Left lung (tissue), 10 donors: ENCODE data around the gene UBE2I. TPM values are rescaled to one million over a fixed set of nuclear protein-coding genes. Genes with fewer than 3 reads are reported as not detected.
A peak's percentile ranks its signal among the peaks of the same experiment; 100 is the strongest.
"Not testable (repeated sequence)": the region's sequence is repeated elsewhere in the genome, so short reads cannot be mapped to it uniquely, and the experiment has no call there.

Experiments used
- ATAC-seq: fragments of 200-7000 bp; cut with Tn5 transposase; one replicate; pipeline ENCODE4 v1.9.1; 2020; ENCODE audit warnings: moderate library complexity
- DNase-seq, 4 donors: peaks; one replicate each; pipeline ENCODE4 v3.0.0-alpha.2; 2013 to 2020
- H3K27ac ChIP-seq, 2 donors: fragments of 200-600 bp; sonication (generic) in 1 of 2; one replicate each; pipeline versions ENCODE4 v1.5.0 to v1.8.0; 2020 to 2021
- H3K27me3 ChIP-seq, 2 donors: fragments of 200-600 bp; sonication (generic) in 1 of 2; one replicate each; pipeline versions ENCODE4 v1.5.0 to v1.8.0; 2020 to 2021
- H3K36me3 ChIP-seq, 2 donors: fragments of 200-600 bp; sonication (generic) in 1 of 2; one replicate each; pipeline versions ENCODE4 v1.5.0 to v1.8.0; 2020 to 2021
- H3K4me1 ChIP-seq, 2 donors: fragments of 200-600 bp; one replicate each; pipeline ENCODE4 v1.8.0; 2021
- H3K4me3 ChIP-seq, 2 donors: fragments of 200-600 bp; sonication (generic) in 1 of 2; one replicate each; pipeline versions ENCODE4 v1.5.0 to v1.8.0; 2020 to 2021; ENCODE audit warnings: mild to moderate bottlenecking in 1 of 2
- H3K9me3 ChIP-seq, 2 donors: fragments of 200-600 bp; sonication (generic) in 1 of 2; one replicate each; pipeline versions ENCODE4 v1.5.0 to v1.8.0; 2020 to 2021
- CTCF ChIP-seq, 2 donors: fragments of 200-600 bp; sonication (generic) in 1 of 2; IDR thresholded peaks; one replicate each; pipeline versions ENCODE4 v1.5.0 to v1.8.0; 2021; ENCODE audit warnings: antibody characterized with exemption in 2 of 2
- intact Hi-C, 2 donors: fragments of 100-400 bp; cut with DNase I; formaldehyde crosslinking; loops; one replicate each; pipeline versions ENCODE4 v1.11.2 to v1.14.2; 2022
- polyA plus RNA-seq, 6 donors: library from polyadenylated mRNA; unstranded; fragments of 120-200 nt; gene quantifications; one replicate each; pipeline ENCODE4 v1.2.1, GENCODE V29; 2013; ENCODE audit not compliant: insufficient read length in 6 of 6
- total RNA-seq, 2 donors: library from RNA; stranded (reverse); fragmentation: NEBNext Ultra II Directional; extraction: Animal tissue kit (Norgen Biotek cat#: 25700); gene quantifications; one replicate each; pipeline ENCODE4 v1.2.1, GENCODE V29; 2021
- donor health status: DM: no; HTN: yes; CAD: no.
- donor health status: DM: no; HTN: no; CAD: no.

The UBE2I gene
- total and polyA plus RNA-seq, 8 donors = 89.0 to 188 (median 142) TPM

- H3K27ac ChIP-seq = no peak overlapping the region
- no peaks in the 10 kb centered on the region for H3K36me3 ChIP-seq
- DNase-seq = no peak
- no peaks in the 10 kb centered on the region for H3K4me1 ChIP-seq
- intact Hi-C loops = no loop called here
- H3K9me3 ChIP-seq = no peaks in the 10 kb centered on the region
- no peak for TF ChIP-seq CTCF (IDR thresholded peaks at IDR 0.05)
- no peak overlapping the region for H3K4me3 ChIP-seq
- ATAC-seq = no peak
- peaks cover 13 to 80% of the 10 kb centered on the region in 2 donors for H3K27me3 ChIP-seq
Observed at GRCh38 chr16:1293921-1294656, 15.3 kb upstream of the UBE2I start.

GRCh38 chr16:1295465-1295864 lies 14.0 kb upstream of the UBE2I start:
- ATAC-seq (no peak), DNase-seq (no peak)
- intact Hi-C loops = no loop called here
- H3K4me3 ChIP-seq = no peak overlapping the region
- H3K27me3 ChIP-seq = peaks cover 2 to 80% of the 10 kb centered on the region in 2 donors
- peaks cover 0 to under 1% of the 10 kb centered on the region in 2 donors for H3K4me1 ChIP-seq
- no peaks in the 10 kb centered on the region for H3K9me3 ChIP-seq
- no peak overlapping the region for H3K27ac ChIP-seq
- no peak for TF ChIP-seq CTCF (IDR thresholded peaks at IDR 0.05)
- no peaks in the 10 kb centered on the region for H3K36me3 ChIP-seq

DNA sequence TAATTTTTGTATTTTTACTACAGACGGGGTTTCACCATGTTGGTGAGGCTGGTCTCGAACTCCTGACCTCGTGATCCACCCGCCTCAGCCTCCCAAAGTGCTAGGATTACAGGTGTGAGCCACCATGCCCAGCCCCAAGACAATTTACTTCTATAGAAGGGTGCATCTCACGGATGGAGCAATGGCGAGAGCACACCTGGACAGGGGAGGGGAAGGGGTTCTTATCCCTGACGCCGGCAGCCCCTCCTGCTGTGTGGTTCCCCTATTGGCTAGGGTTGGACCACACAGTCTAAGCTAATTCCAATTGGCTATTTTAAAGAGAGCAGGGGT lies 12.8 kb upstream of the UBE2I start:
- H3K36me3 ChIP-seq, ATAC-seq, H3K4me3 ChIP-seq, H3K4me1 ChIP-seq, intact Hi-C loops, H3K27ac ChIP-seq, DNase-seq, H3K9me3 ChIP-seq: not testable (repeated sequence)
- H3K27me3 ChIP-seq = peaks cover 0 to 80% of the 10 kb centered on the region in 2 donors

GRCh38 chr16:1297018-1297696 lies 12.3 kb upstream of the UBE2I start:
- peak; percentile 59 for ATAC-seq

DNA sequence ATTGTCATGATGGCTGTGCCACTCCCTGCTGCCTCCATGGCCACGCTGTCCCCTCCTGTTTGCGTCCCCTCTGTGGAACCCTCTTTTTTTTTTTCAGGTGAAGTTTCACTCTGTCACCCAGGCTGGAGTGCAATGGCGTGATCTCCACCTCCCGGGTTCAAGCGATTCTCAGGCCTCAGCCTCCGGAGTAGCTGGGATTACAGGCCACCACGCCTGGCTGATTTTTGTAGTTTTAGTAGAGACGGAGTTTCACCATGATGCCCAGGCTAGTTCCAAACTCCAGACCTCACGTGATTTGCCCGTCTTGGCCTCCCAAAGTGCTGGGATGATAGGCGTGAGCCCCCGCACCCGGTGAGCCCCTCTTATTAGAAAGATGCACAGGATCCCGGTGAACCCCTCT lies 11.0 kb upstream of the UBE2I start:
- no peak overlapping the region for H3K27ac ChIP-seq
- intact Hi-C loops = no loop called here
- no peak for ATAC-seq

More at GRCh38 chr16:1297018-1297696, 12.3 kb upstream of the UBE2I start:
- no peak for TF ChIP-seq CTCF (IDR thresholded peaks at IDR 0.05)
- H3K36me3 ChIP-seq = no peaks in the 10 kb centered on the region
- no peak overlapping the region for H3K4me3 ChIP-seq
- DNase-seq = no peak
- intact Hi-C loops = no loop called here
- H3K27me3 ChIP-seq = peaks cover 0 to 79% of the 10 kb centered on the region in 2 donors
- peaks cover 0 to 8% of the 10 kb centered on the region in 2 donors for H3K4me1 ChIP-seq
- H3K27ac ChIP-seq = no peak overlapping the region
- H3K9me3 ChIP-seq = no peaks in the 10 kb centered on the region

More for the DNA sequence above, 11.0 kb upstream of the UBE2I start:
- DNase-seq = no peak
- Histone ChIP-seq H3K36me3 (no peaks in the 10 kb centered on the region), H3K4me1 (peaks cover 0 to 11% of the 10 kb centered on the region in 2 donors), H3K4me3 (no peak overlapping the region), H3K9me3 (no peaks in the 10 kb centered on the region), H3K27me3 (peaks cover 0 to 78% of the 10 kb centered on the region in 2 donors)
- TF ChIP-seq CTCF (IDR thresholded peaks at IDR 0.05) = no peak
